ENCODE results near the gene RERE.

Gene RERE

GRCh38 chr1:8326265-8326664, 491.2 kb downstream of the RERE start:
- no peak for DNase-seq (ENCODE audit: low spot score)

DNA sequence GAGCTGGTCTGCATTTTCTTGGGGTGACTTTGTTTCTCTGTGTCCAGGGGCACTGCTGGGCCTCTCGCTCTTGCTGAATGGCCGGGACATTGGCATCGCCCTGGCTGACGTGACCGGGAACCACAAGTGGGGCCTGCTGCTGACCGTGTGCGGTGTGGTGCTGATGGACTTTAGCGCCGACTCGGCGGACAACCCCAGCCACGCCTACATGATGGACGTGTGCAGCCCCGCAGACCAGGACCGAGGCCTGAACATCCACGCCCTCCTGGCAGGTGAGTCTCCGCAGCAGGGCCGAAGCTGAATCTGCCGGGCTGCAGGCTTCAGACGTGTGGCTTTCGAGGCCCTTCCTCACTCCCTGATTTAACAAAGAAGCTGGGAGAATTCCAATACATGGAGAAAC, 491.7 kb downstream of the RERE start:
- DNase-seq (ENCODE audit: low spot score) = no peak

DNA sequence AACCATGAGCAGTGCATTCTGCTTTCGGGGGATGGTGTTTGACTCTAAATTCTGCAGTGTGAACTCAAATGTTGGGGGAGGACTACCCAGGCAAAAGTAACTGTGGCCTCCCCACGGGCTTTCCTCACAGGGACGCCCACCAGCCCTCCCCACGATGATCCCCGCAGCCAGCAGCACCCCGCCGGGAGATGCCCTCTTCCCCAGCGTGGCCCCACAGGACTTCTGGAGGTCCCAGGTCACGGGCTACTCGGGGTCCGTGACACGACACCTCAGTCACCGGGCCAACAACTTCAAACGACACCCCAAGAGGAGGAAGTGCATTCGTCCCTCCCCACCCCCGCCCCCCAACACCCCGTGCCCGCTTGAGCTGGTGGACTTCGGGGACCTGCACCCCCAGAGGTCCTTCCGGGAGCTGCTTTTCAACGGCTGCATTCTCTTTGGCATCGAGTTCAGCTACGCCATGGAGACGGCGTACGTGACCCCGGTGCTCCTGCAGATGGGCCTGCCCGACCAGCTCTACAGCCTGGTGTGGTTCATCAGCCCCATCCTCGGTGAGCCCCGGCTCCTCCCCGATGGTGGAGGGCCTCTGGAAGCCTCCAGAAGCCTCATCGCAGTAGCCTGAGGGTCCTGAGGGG, 493.1 kb downstream of the RERE start:
- no peak for DNase-seq (ENCODE audit: low spot score)

DNA sequence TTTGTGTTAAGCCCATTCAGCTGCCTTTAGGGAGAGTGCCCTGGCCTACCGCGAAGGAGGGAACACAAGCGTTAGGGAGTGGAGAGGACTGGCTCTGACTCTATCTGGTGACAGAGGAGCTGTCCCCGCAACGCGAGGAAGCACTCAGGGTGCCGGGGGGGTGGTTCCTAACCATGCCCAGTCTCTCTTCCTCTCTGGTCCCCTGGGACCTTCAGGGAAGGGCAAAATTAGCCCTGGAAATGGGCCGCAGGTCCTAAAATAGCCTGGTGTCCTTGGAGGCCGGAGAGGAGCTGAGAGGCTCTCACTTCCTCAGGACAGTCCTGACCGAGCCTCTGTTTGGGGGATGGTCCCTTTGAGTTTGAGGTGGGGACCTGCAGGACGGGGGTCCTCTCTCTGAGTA, 493.7 kb downstream of the RERE start:
- peak; percentile 67 for DNase-seq (ENCODE audit: low spot score)

GRCh38 chr1:8321612-8322011, 495.8 kb downstream of the RERE start:
- DNase-seq (ENCODE audit: low spot score) = no peak

DNA sequence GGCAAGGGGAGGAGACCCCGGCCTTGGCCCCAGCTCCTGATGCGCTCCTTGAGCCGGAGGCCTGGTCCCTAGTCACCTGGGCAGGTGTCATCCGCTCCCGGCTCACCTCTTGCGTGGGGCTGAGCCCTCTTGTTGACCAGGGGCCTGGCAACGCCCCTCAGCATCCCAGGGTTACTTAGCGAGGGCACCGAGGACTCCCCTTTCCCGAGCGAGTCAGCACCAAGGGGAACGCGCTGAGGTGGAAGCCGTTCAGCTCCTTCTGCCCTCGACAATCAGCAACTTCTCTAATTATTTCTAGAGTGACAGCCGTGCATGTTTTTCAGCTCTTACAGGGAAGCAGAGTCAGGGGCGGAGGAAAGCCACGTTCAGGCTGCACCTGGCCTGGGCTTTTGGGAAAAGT, 499.0 kb downstream of the RERE start:
- no peak for DNase-seq (ENCODE audit: low spot score)

- DNase-seq (ENCODE audit: low spot score) = peak; percentile 92
These were observed 499.6 kb downstream of the RERE start, which contains the start of gene SLC45A1 for GRCh38 chr1:8317647-8318381. TSS of gene SLC45A1 (plus strand) at chr1:8318114. CDS start at chr1:8324330, 6,216 bp downstream.

GRCh38 chr1:8315573-8316475, 501.6 kb downstream of the RERE start:
- peak; percentile 36 for DNase-seq (ENCODE audit: low spot score)

- peak; percentile 91 for DNase-seq (ENCODE audit: low spot score)
These were observed 502.8 kb downstream of the RERE start for GRCh38 chr1:8314346-8315280.

DNA sequence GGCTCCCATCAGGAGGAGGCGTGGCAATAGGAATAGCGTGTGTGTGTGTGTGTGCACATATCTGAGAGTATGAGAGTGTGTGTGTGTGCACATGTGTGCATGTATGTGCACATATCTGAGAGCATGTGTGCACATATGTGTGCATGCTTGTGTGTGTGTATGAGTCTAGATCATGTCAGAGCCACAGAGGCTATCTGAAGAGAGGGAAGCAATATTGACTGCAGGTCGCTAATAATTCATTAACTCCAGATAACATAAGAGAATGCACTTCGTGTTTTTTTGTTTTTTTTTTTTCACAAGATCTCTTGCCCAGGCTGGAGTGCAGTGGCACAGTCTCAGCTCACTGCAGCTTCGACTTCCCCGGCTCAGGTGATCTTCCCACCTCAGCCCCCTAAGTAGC, 504.2 kb downstream of the RERE start:
- DNase-seq (ENCODE audit: low spot score) = no peak

DNA sequence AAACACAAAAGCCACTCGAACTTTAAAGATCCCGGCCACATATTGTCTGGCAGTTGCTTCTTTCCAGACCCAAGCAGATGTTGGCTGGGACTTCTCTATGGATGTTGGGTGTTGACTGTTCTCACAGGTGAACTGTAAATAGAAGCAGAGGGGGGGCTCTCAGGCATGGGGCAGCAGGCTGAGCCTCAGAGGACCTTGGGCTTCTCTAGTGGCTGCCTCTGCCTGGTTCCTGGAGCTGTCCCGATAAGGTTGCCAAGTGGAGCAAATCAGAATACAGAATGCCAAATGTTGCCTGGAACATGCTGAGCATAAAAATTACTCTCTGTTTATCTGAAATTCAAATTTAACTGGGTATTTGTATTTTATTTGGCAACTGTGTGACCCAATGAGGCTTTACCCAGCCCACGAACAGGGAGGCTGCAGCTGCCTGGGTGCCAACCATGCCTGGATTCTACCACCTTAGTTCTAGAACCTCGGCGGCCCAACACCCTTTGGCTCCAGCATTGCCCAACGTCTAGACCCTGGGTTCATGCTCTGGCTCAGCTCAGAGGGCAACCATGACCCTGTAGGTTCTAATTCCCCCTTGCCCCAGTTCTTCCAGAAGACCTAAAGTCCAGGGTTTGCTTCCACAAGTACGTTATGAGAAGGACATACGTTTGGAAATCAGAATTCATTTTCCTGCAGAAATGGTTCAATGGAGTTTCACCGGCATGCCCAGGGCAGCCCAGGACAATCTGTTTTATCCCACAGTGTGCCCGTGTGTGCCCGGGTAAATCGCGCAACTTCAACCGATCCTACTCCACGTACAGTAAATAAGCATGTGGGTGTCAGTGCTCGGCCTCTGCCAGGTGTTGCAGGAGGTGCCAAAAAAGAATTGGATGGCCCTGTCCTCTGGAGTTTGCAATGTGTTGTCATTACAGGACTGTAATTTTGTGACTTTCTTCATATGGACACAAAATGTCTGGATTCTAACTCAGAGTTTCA, 504.9 kb downstream of the RERE start:
- DNase-seq (ENCODE audit: low spot score) = no peak

- DNase-seq (ENCODE audit: low spot score) = no peak
These were observed 506.2 kb downstream of the RERE start for GRCh38 chr1:8311068-8311718.

DNA sequence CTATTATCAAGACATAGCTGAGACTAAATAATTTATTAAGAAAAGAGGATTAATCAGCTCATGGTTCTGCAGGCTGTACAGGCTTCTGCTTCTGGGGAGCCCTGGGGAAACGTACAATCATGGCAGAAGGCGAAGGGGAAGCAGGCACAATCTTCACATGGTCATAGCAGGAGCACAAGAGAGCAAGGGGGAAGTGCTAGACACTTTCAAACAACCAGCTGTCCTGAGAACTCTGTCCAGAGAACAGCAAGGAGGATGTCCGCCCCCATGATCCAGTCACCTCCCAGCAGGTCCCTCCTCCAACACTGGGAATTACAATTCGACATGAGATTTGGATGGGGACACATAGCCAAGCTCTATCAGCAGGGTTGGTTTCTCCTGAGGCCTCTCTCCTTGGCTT, 509.8 kb downstream of the RERE start:
- DNase-seq (ENCODE audit: low spot score) = no peak

DNA sequence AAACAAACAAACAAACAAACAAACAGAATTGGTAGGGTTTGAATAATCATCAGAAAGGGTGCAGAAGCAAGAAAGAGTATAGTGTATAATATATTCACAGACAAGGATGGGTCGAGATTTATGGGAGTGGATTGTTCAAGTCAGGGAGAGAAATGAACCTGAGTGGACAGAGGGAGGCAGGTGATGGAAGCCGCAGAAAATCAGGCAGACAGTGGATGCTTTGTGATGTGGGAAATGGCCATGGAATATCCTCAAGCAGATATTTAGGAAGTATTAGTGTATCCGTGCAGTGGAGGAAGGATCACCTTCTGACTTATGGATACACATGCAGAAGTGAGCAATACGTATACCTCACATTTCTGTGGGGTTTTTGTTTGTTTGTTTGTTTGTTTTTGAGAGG, 513.6 kb downstream of the RERE start:
- DNase-seq (ENCODE audit: low spot score) = no peak

DNA sequence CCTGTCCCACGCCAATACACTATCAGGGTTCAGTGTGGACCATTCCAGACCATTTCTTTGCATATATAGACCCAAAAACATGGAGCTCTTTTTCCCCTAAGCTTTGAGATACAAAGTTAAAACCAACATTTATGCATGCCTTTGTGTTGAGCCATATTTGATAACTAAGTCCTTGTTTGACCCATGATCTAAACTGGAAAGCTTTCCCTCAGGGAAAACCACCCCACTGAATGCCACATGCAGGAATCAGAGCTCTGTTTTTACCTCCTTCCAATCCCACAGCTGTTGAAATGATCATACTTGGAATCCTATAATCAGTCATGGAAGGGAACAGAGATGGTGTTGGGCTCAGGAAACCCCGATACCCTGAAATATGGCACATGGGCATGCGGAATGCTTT, 514.3 kb downstream of the RERE start:
- peak; percentile 45 for DNase-seq (ENCODE audit: low spot score)

Measured in hepatic stellate cell (primary cell).